Measurements from ENCODE around the gene SLC25A23. TPM values are rescaled to one million over a fixed set of nuclear protein-coding genes. Genes with fewer than 3 reads are reported as not detected.
A peak's percentile ranks its signal among the peaks of the same experiment; 100 is the strongest.

The SLC25A23 gene
- polyA plus RNA-seq, 1 donor, result 27.9 TPM

- whole genome bisulfite sequencing (ENCODE audit: insufficient coverage, low lambda C conversion rate), result no CpG with 5 or more reads among the region's 12 CpGs
- H3K27me3 ChIP-seq (ENCODE audit: control insufficient read depth, insufficient read depth, low read length), result no peaks in the 10 kb centered on the region
- H3K4me3 ChIP-seq (ENCODE audit: low read length), result no peak overlapping the region
- peaks cover 9% of the 10 kb centered on the region for H3K4me1 ChIP-seq (ENCODE audit: control insufficient read depth, insufficient read depth, low read length)
- H3K27ac ChIP-seq (ENCODE audit: low read length), result no peak overlapping the region
- peaks cover 5% of the 10 kb centered on the region for H3K36me3 ChIP-seq (ENCODE audit: control insufficient read depth, insufficient read depth, low read length)
- DNase-seq, result no peak
- no peaks in the 10 kb centered on the region for H3K9me3 ChIP-seq (ENCODE audit: control insufficient read depth, low read depth, low read length)
Measured at GRCh38 chr19:6396305-6396704, 63.3 kb downstream of the SLC25A23 start.

GRCh38 chr19:6394831-6395230, 64.8 kb downstream of the SLC25A23 start:
- no CpG with 5 or more reads among the region's 3 CpGs for WGBS (ENCODE audit: insufficient coverage, low lambda C conversion rate)
- Histone ChIP-seq H3K4me3 (ENCODE audit: low read length) (no peak overlapping the region), H3K36me3 (ENCODE audit: control insufficient read depth, insufficient read depth, low read length) (peaks cover 12% of the 10 kb centered on the region), H3K27ac (ENCODE audit: low read length) (no peak overlapping the region), H3K9me3 (ENCODE audit: control insufficient read depth, low read depth, low read length) (no peaks in the 10 kb centered on the region), H3K4me1 (ENCODE audit: control insufficient read depth, insufficient read depth, low read length) (peaks cover 9% of the 10 kb centered on the region), H3K27me3 (ENCODE audit: control insufficient read depth, insufficient read depth, low read length) (no peaks in the 10 kb centered on the region)
- DNase-seq, result no peak

GRCh38 chr19:6393983-6394412, 65.6 kb downstream of the SLC25A23 start:
- Histone ChIP-seq H3K4me1 (ENCODE audit: control insufficient read depth, insufficient read depth, low read length) (peaks cover 9% of the 10 kb centered on the region), H3K9me3 (ENCODE audit: control insufficient read depth, low read depth, low read length) (no peaks in the 10 kb centered on the region), H3K36me3 (ENCODE audit: control insufficient read depth, insufficient read depth, low read length) (peaks cover 21% of the 10 kb centered on the region), H3K4me3 (ENCODE audit: low read length) (peak overlapping the region; percentile 90), H3K27ac (ENCODE audit: low read length) (peak overlapping the region; percentile 91), H3K27me3 (ENCODE audit: control insufficient read depth, insufficient read depth, low read length) (no peaks in the 10 kb centered on the region)
- no peak for DNase-seq
- 65% methylated on average over 4 of the region's 14 CpGs for WGBS (ENCODE audit: insufficient coverage, low lambda C conversion rate)

GRCh38 chr19:6393074-6393982, 66.3 kb downstream of the SLC25A23 start, which contains the start of gene GTF2F1:
Gene GTF2F1 (minus strand): TSS chr19:6393164. CDS start chr19:6392995, 169 bp downstream.
- Histone ChIP-seq H3K4me1 (ENCODE audit: control insufficient read depth, insufficient read depth, low read length) (peaks cover 9% of the 10 kb centered on the region), H3K27me3 (ENCODE audit: control insufficient read depth, insufficient read depth, low read length) (no peaks in the 10 kb centered on the region), H3K36me3 (ENCODE audit: control insufficient read depth, insufficient read depth, low read length) (peaks cover 27% of the 10 kb centered on the region), H3K9me3 (ENCODE audit: control insufficient read depth, low read depth, low read length) (no peaks in the 10 kb centered on the region), H3K27ac (ENCODE audit: low read length) (peak within 1 kb of the TSS; percentile 91), H3K4me3 (ENCODE audit: low read length) (peak within 1 kb of the TSS; percentile 90)
- DNase-seq, result peak; percentile 93 to 96
- no CpG with 5 or more reads among the region's 69 CpGs for WGBS (ENCODE audit: insufficient coverage, low lambda C conversion rate)

- no peaks in the 10 kb centered on the region for H3K27me3 ChIP-seq (ENCODE audit: control insufficient read depth, insufficient read depth, low read length)
- H3K9me3 ChIP-seq (ENCODE audit: control insufficient read depth, low read depth, low read length), result no peaks in the 10 kb centered on the region
- H3K4me3 ChIP-seq (ENCODE audit: low read length), result peak overlapping the region; percentile 90
- WGBS (ENCODE audit: insufficient coverage, low lambda C conversion rate), result no CpG with 5 or more reads among the region's 30 CpGs
- peak overlapping the region; percentile 91 for H3K27ac ChIP-seq (ENCODE audit: low read length)
- peaks cover 9% of the 10 kb centered on the region for H3K4me1 ChIP-seq (ENCODE audit: control insufficient read depth, insufficient read depth, low read length)
- DNase-seq, result no peak
- H3K36me3 ChIP-seq (ENCODE audit: control insufficient read depth, insufficient read depth, low read length), result peaks cover 34% of the 10 kb centered on the region
Measured at GRCh38 chr19:6392221-6393073, 67.1 kb downstream of the SLC25A23 start.

Other genes with a start within 250 kb of the SLC25A23 start
- gene MLLT1, start 179.8 kb downstream of the SLC25A23 start, polyA plus RNA-seq, result 44.3 TPM
- 0.04 TPM for gene ACER1, start 126.2 kb downstream of the SLC25A23 start, polyA plus RNA-seq
- 49.3 TPM for gene CLPP, start 98.3 kb downstream of the SLC25A23 start, polyA plus RNA-seq
- 97.9 TPM for gene ALKBH7, start 87.0 kb downstream of the SLC25A23 start, polyA plus RNA-seq
- gene PSPN, start 83.9 kb downstream of the SLC25A23 start, polyA plus RNA-seq, result 2.5 TPM
- gene GTF2F1, start 66.6 kb downstream of the SLC25A23 start, polyA plus RNA-seq, result 99.4 TPM
- gene KHSRP, start 35.0 kb downstream of the SLC25A23 start, polyA plus RNA-seq, result 238 TPM
- gene SLC25A41, start 26.0 kb downstream of the SLC25A23 start, polyA plus RNA-seq, result 0.36 TPM
- gene CRB3, start 4.5 kb upstream of the SLC25A23 start, polyA plus RNA-seq, result 41.7 TPM
- gene DENND1C, start 22.0 kb upstream of the SLC25A23 start, polyA plus RNA-seq, result 40.4 TPM
- 7.3 TPM for gene TUBB4A, start 42.5 kb upstream of the SLC25A23 start, polyA plus RNA-seq
- gene TNFSF9, start 71.2 kb upstream of the SLC25A23 start, polyA plus RNA-seq, result 0.19 TPM
- not detected for gene CD70, start 131.4 kb upstream of the SLC25A23 start, polyA plus RNA-seq
- 1.1 TPM for gene TNFSF14, start 210.4 kb upstream of the SLC25A23 start, polyA plus RNA-seq

Measured in large intestine (tissue), 3 donors.